Measurements from ENCODE around the gene KRT14.

DNA sequence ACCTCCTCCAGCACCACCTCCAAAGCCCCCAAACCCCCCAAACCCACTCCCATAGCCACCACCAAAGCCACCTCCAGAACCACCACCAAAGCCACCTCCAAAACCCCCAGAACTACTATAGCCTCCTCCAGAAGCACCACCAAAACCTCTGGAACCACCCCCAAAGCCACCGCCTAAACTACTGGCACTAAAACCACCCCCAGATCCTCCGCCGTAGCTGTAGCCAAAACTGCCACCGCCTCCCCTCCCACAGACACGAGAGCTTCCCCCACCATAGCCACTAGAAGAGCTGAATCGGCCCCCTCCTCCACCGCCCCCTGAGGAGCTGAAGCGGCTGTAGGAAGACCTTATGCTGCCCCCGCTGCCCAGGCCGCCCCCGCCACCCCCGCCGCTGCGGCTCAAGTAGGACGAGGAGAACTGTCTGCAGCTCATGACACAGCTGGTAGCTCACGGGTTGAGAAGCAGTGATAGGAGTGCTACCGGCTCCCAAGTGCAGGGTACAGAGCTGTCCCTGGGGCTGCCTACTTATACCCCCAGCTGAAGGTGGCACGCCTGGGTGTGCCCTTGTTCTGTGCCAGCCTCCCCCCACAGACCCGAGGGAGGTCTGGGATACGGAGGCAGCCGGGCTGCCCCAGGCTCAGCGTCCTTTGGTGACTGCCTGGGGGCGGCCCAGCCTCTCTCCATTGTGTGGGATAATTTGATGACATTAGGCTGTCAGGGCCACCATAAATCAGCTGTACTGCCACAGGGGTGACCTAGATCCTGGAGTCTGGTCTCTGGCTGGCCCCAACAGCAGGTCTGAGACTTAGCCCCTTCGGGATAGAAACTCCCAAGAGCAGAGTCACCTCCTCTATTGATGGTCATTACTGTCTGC lies 14.9 kb downstream of the KRT14 start, which contains the start of gene KRT9:
- TF ChIP-seq, protein P1, sequence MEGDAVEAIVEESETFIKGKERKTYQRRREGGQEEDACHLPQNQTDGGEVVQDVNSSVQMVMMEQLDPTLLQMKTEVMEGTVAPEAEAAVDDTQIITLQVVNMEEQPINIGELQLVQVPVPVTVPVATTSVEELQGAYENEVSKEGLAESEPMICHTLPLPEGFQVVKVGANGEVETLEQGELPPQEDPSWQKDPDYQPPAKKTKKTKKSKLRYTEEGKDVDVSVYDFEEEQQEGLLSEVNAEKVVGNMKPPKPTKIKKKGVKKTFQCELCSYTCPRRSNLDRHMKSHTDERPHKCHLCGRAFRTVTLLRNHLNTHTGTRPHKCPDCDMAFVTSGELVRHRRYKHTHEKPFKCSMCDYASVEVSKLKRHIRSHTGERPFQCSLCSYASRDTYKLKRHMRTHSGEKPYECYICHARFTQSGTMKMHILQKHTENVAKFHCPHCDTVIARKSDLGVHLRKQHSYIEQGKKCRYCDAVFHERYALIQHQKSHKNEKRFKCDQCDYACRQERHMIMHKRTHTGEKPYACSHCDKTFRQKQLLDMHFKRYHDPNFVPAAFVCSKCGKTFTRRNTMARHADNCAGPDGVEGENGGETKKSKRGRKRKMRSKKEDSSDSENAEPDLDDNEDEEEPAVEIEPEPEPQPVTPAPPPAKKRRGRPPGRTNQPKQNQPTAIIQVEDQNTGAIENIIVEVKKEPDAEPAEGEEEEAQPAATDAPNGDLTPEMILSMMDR (IDR thresholded peaks at IDR 0.05 in 8 of 11, conservative IDR thresholded peaks at IDR 0.05 in 3 of 11) = no peak
- no peak for TF ChIP-seq POLR2AphosphoS5 (IDR thresholded peaks at IDR 0.05)

Data from spleen (tissue), 7 donors.